ENCODE data around the gene SNCA.

The SNCA gene

DNA sequence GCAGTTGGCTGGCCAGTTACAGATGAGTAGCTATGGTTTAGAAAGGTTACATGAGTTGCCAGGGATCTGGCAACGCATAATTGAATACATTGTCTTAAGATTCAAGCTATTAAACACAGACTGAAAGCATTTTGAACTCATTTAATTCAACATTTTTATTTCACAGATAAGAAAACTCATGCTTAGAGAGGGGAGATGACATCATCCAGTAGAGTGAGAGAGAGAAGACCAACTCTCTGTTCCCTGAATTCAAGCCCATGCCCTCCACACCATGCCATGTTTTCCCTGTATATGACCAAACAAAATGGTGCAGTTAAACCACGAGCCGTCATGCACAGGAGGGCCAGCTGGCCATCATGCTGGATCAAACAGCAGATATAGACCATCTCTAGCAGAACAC, 22.6 kb downstream of the SNCA start:
- DNase-seq (ENCODE audit: low read depth), result no peak

GRCh38 chr4:89813197-89813596, 23.8 kb downstream of the SNCA start:
- DNase-seq (ENCODE audit: low read depth), result no peak

GRCh38 chr4:89807441-89808140, 29.4 kb downstream of the SNCA start:
- DNase-seq (ENCODE audit: low read depth), result no peak

- no peak for DNase-seq (ENCODE audit: low read depth)
Measured at GRCh38 chr4:89805297-89805696, 31.7 kb downstream of the SNCA start.

- DNase-seq (ENCODE audit: low read depth), result no peak
Measured at GRCh38 chr4:89803915-89804314, 33.0 kb downstream of the SNCA start.

- DNase-seq (ENCODE audit: low read depth), result no peak
Measured at GRCh38 chr4:89803036-89803435, 33.9 kb downstream of the SNCA start.

- no peak for DNase-seq (ENCODE audit: low read depth)
Measured at GRCh38 chr4:89800527-89801103, 36.3 kb downstream of the SNCA start.

- DNase-seq (ENCODE audit: low read depth), result no peak
Measured at GRCh38 chr4:89800012-89800516, 36.9 kb downstream of the SNCA start.

- no peak for DNase-seq (ENCODE audit: low read depth)
Measured at GRCh38 chr4:89799071-89799470, 37.9 kb downstream of the SNCA start.

GRCh38 chr4:89797117-89797516, 39.8 kb downstream of the SNCA start:
- no peak for DNase-seq (ENCODE audit: low read depth)

- no peak for DNase-seq (ENCODE audit: low read depth)
Measured at GRCh38 chr4:89788206-89789072, 48.5 kb downstream of the SNCA start.

DNA sequence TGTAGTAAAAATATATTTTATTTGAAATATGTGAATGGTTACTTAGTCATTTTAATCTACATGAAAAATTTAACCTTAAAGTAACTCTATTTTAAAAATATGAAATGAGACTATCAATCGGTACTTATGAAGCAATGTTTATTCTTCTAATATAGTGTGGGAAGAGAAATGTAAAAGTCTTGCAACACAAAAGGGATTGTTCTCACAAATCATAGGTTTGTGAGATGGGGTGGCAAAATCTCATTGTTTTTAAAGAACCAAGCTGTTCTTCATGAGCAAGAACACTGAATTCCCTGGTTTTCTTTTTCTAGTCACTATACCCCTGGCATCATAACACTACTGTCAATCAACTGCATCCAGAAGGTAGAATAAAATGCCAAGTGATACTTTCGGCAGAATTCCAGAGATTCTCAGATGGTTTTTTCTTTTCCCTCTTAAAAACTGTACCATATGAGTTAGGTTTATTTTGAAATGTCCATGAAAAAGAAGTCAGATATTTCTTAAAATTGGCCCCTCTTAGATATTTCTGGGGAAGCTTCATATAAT, 52.2 kb downstream of the SNCA start:
- no peak for DNase-seq (ENCODE audit: low read depth)

DNA sequence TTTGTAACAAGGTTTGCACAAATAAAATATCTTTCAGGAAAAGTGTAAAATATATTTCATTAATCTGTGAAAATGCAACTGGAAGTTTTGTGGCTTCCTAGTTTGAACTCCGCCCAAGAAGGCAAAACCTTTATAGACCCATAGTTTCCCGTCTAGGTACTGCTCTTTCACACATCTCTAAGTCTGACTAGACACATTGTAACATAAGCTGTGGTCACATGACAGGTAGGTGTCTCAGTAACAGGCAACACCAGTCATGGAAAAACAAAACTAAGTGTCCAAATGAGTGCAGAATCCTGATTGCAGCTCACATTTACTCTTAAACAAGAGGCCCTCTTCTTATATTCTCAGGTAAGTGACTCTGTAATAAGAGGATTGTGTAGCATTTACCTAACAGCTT, 55.6 kb downstream of the SNCA start:
- no peak for DNase-seq (ENCODE audit: low read depth)

- DNase-seq (ENCODE audit: low read depth), result no peak
Measured at GRCh38 chr4:89773805-89774204, 63.2 kb downstream of the SNCA start.

- DNase-seq (ENCODE audit: low read depth), result no peak
Measured at GRCh38 chr4:89769856-89770255, 67.1 kb downstream of the SNCA start.

DNA sequence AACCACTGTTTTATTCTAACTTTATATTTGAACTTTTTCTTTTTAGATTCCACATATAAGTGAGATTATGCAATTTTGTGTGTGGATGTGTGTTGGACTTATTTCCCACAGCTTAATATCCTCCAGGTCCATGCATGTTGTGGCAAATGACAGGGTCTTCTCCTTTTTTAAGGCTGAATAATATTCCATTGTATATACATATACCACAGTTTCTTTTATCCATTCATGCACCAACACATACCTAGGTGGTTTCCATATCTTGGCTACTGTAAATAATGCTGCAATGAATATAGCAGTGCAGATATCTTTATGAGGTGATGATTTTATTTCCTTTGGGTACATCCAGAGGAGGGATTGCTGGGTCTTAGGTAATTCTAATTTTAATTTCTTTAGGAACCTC, 69.0 kb downstream of the SNCA start:
- no peak for DNase-seq (ENCODE audit: low read depth)

DNA sequence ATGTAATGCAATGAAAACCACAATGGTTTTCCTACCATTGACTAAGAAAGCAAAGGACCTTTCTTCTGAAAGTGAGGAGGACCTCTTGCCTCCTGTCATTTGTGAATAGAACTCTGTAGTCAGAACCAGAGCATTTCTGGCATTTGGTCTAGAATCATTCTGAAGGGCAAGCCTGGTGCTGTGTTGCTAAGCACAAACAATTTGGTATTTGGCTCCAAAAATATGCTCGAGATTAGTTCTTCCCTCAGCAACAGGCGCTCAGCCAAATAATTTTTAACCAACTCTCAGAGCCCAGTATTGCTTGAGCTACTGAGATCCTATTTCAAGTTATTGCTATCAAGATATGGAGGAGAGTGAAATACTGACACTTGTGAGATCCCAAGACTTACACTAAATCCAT, 71.0 kb downstream of the SNCA start:
- no peak for DNase-seq (ENCODE audit: low read depth)

- DNase-seq (ENCODE audit: low read depth), result no peak
Measured at GRCh38 chr4:89765528-89765927, 71.4 kb downstream of the SNCA start.

- DNase-seq (ENCODE audit: low read depth), result no peak
Measured at GRCh38 chr4:89762311-89762710, 74.7 kb downstream of the SNCA start.

- DNase-seq (ENCODE audit: low read depth), result no peak
Measured at GRCh38 chr4:89759426-89759825, 77.5 kb downstream of the SNCA start.

DNA sequence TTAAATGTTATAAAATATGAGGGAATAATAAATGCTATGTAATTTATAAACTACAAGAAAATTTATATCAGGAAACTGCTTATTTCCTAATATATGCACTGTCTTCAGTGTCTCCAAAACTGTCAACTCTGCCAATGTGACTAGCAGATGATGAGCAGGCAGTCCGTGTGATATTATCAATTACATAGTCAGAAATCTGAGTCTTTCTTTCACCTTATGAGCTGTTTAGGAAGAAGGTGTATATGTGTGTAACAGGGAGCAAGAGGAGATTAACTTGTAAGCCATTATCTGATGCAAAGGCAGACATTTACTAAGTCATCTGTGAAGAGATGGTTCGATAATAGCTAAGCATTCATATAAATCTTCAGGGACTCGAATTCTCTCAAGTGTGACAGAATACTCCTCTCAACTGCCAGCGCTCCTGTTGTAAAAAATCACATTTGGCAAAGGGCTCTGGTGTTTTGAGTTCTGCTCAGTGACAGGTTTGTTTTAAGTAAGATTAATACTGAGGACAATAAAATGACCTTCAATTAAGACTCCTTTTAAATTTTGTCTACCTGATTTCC, 79.7 kb downstream of the SNCA start:
- DNase-seq (ENCODE audit: low read depth), result no peak

GRCh38 chr4:89755220-89755619, 81.7 kb downstream of the SNCA start:
- DNase-seq (ENCODE audit: low read depth), result no peak

Data from stimulated activated CD8-positive, alpha-beta memory T cell treated with anti-CD3 and anti-CD28 coated beads, Interleukin-7, amount 100 ng/mL, for 24 hours (primary cell).